Parathyroid adenoma (tissue), 2 donors: ENCODE data around the gene UBQLN1.

Experiments used
- H2AFZ ChIP-seq: fragments of 300-600 bp; sonication (generic); one replicate; pipeline ENCODE4 v1.7.0; 2017; ENCODE audit warnings: antibody characterized with exemption, mild to moderate bottlenecking
- H3K27ac ChIP-seq: fragments of 300-600 bp; sonication (generic); one replicate; pipeline ENCODE4 v1.7.0; 2017
- H3K27me3 ChIP-seq: fragments of 300-600 bp; sonication (generic); one replicate; pipeline ENCODE4 v1.7.0; 2017; ENCODE audit warnings: low read length; ENCODE audit not compliant: control insufficient read depth, insufficient read depth
- H3K36me3 ChIP-seq: fragments of 300-600 bp; sonication (generic); one replicate; pipeline ENCODE4 v1.7.0; 2017; ENCODE audit warnings: low read length; ENCODE audit not compliant: control insufficient read depth, insufficient read depth
- H3K4me1 ChIP-seq: fragments of 300-600 bp; sonication (generic); one replicate; pipeline ENCODE4 v1.7.0; 2017; ENCODE audit warnings: control low read depth
- H3K4me2 ChIP-seq: fragments of 300-600 bp; sonication (generic); one replicate; pipeline ENCODE4 v1.7.0; 2017; ENCODE audit warnings: low read length
- H3K4me3 ChIP-seq: fragments of 300-600 bp; sonication (generic); one replicate; pipeline ENCODE4 v1.7.0; 2017; ENCODE audit warnings: low read depth, low read length
- H3K79me2 ChIP-seq: fragments of 300-600 bp; sonication (generic); one replicate; pipeline ENCODE4 v1.7.0; 2017; ENCODE audit warnings: control low read depth
- H3K9ac ChIP-seq: fragments of 300-600 bp; sonication (generic); one replicate; pipeline ENCODE4 v1.7.0; 2017; ENCODE audit warnings: mild to moderate bottlenecking
- H3K9me3 ChIP-seq: fragments of 300-600 bp; sonication (generic); one replicate; pipeline ENCODE4 v1.7.0; 2017; ENCODE audit warnings: low read length; ENCODE audit not compliant: control insufficient read depth
- CTCF ChIP-seq: fragments of 300-600 bp; sonication (generic); IDR thresholded peaks from one replicate; pipeline ENCODE4 v1.7.0; 2017; ENCODE audit warnings: antibody characterized with exemption, mild to moderate bottlenecking
- donor health status: primary hyperparathyroidism.

Gene UBQLN1

GRCh38 chr9:83677596-83677995, 30.2 kb downstream of the UBQLN1 start:
- Histone ChIP-seq H3K27ac (no peak overlapping the region), H3K4me2 (no peak overlapping the region), H3K9me3 (no peaks in the 10 kb centered on the region), H3K27me3 (no peaks in the 10 kb centered on the region), H3K36me3 (no peaks in the 10 kb centered on the region), H2AFZ (no peak overlapping the region), H3K4me3 (no peak overlapping the region), H3K79me2 (peaks cover 4% of the 10 kb centered on the region), H3K4me1 (no peaks in the 10 kb centered on the region), H3K9ac (no peak overlapping the region)
- TF ChIP-seq CTCF, result no peak

DNA sequence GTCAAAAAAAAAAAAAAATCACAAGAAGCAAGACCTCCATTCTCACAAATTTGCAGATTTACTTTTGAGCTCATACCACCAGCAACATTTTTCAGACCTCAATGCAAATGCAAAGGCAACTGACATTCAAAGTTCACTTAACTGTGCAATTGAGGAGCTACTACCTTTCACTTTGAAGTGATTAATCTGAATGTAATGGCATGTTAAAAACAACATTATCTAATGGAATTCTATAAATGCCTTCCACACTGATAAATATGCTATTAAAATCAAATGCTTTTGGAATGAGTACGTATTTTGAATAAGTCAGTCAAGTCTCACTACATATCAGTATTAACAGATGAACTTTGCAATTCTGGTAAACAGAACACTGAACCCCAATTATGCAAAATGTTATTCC, 32.3 kb downstream of the UBQLN1 start:
- H3K36me3 ChIP-seq, result no peaks in the 10 kb centered on the region
- no peak overlapping the region for H3K4me3 ChIP-seq
- H3K27ac ChIP-seq, result no peak overlapping the region
- H3K4me2 ChIP-seq, result no peak overlapping the region
- H3K27me3 ChIP-seq, result no peaks in the 10 kb centered on the region
- H3K9ac ChIP-seq, result no peak overlapping the region
- H3K4me1 ChIP-seq, result no peaks in the 10 kb centered on the region
- H3K9me3 ChIP-seq, result no peaks in the 10 kb centered on the region
- H3K79me2 ChIP-seq, result peaks cover 2% of the 10 kb centered on the region
- H2AFZ ChIP-seq, result no peak overlapping the region
- no peak for TF ChIP-seq CTCF

DNA sequence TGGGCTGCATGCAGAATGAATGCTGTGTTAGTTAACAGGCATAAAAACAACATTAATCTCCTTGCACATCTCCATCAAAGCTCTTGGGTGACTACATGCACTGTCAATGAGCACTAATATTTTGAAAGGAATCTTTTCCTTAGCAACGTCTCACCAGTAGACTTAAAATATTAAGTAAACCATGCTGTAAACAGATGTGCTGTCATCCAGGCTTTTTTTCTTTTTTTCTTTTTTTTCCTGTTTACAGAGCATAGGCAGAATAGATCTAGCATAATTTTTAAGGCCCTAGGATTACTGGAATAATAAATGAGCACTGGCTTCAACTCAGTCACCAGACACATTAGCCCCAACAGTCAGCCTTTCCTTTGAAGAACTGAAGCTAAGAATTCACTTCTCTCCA, 36.3 kb downstream of the UBQLN1 start:
- no peaks in the 10 kb centered on the region for H3K9me3 ChIP-seq
- H3K36me3 ChIP-seq, result no peaks in the 10 kb centered on the region
- H3K4me1 ChIP-seq, result no peaks in the 10 kb centered on the region
- TF ChIP-seq CTCF, result no peak
- no peak overlapping the region for H3K9ac ChIP-seq
- H3K27me3 ChIP-seq, result no peaks in the 10 kb centered on the region
- H3K79me2 ChIP-seq, result no peaks in the 10 kb centered on the region
- H3K4me2 ChIP-seq, result no peak overlapping the region
- no peak overlapping the region for H3K4me3 ChIP-seq
- H3K27ac ChIP-seq, result no peak overlapping the region
- no peak overlapping the region for H2AFZ ChIP-seq

GRCh38 chr9:83670381-83670780, 37.4 kb downstream of the UBQLN1 start:
- no peak overlapping the region for H3K4me3 ChIP-seq

More at GRCh38 chr9:83670381-83670780, 37.4 kb downstream of the UBQLN1 start:
- no peaks in the 10 kb centered on the region for H3K36me3 ChIP-seq
- no peak overlapping the region for H3K9ac ChIP-seq
- H3K9me3 ChIP-seq, result no peaks in the 10 kb centered on the region
- H2AFZ ChIP-seq, result no peak overlapping the region
- H3K27ac ChIP-seq, result no peak overlapping the region
- no peak overlapping the region for H3K4me2 ChIP-seq
- no peaks in the 10 kb centered on the region for H3K27me3 ChIP-seq
- no peaks in the 10 kb centered on the region for H3K4me1 ChIP-seq
- no peak for TF ChIP-seq CTCF
- H3K79me2 ChIP-seq, result no peaks in the 10 kb centered on the region
